SK-N-SH treated with all-trans-retinoic acid at 6 μM for 48 hours (cell line): ENCODE measurements around the gene MRGPRX3.

ENCODE experiments used
- ATAC-seq: fragments of 200-7000 bp; cut with Tn5 transposase; 3 replicates; pipeline ENCODE4 v1.9.1; 2020; ENCODE audit warnings: mild to moderate bottlenecking, moderate library complexity
- ARNTL ChIP-seq: fragments of 450-650 bp; formaldehyde crosslinking; IDR thresholded peaks from 2 replicates; pipeline ENCODE4 v1.5.0; 2020; ENCODE audit warnings: low read depth, mild to moderate bottlenecking, moderate library complexity, borderline replicate concordance
- BACH2 ChIP-seq: fragments of 250-450 bp; sonication (Bioruptor Pico); IDR thresholded peaks from 2 replicates; pipeline ENCODE4 v1.9.0; 2021; ENCODE audit warnings: mild to moderate bottlenecking, borderline replicate concordance
- CSDC2 ChIP-seq: fragments of 250-450 bp; sonication (Bioruptor Pico); IDR thresholded peaks from 2 replicates; pipeline ENCODE4 v1.5.0; 2020; ENCODE audit warnings: mild to moderate bottlenecking, moderate library complexity
- ESRRG ChIP-seq: fragments of 250-450 bp; sonication (Bioruptor Pico); IDR thresholded peaks from 2 replicates; pipeline ENCODE4 v1.6.1; 2021; ENCODE audit warnings: mild to moderate bottlenecking
- GLIS3 ChIP-seq: fragments of 250-450 bp; sonication (Bioruptor Pico); IDR thresholded peaks from 2 replicates; pipeline ENCODE4 v1.5.0; 2020; ENCODE audit warnings: mild to moderate bottlenecking, moderate library complexity
- ISL1 ChIP-seq: fragments of 250-450 bp; sonication (Bioruptor Pico); IDR thresholded peaks from 2 replicates; pipeline ENCODE4 v2.1.2; 2022; ENCODE audit warnings: mild to moderate bottlenecking, moderate library complexity
- OSR1 ChIP-seq: fragments of 250-450 bp; sonication (Bioruptor Pico); IDR thresholded peaks from 2 replicates; pipeline ENCODE4 v1.8.0; 2022; ENCODE audit warnings: moderate library complexity, mild to moderate bottlenecking, inconsistent platforms
- PPARA ChIP-seq: fragments of 250-450 bp; sonication (Bioruptor Pico); IDR thresholded peaks from 2 replicates; pipeline ENCODE4 v1.5.0; 2020; ENCODE audit warnings: mild to moderate bottlenecking, borderline replicate concordance
- RARB ChIP-seq: fragments of 250-450 bp; sonication (Bioruptor Pico); IDR thresholded peaks from 2 replicates; pipeline ENCODE4 v1.8.0; 2021; ENCODE audit warnings: mild to moderate bottlenecking, moderate library complexity
- SNAI2 ChIP-seq: fragments of 250-450 bp; sonication (Bioruptor Pico); IDR thresholded peaks from 2 replicates; pipeline ENCODE4 v1.5.0; 2020; ENCODE audit warnings: mild to moderate bottlenecking, moderate library complexity
- TCF4 ChIP-seq: fragments of 250-450 bp; sonication (Bioruptor Pico); IDR thresholded peaks from 2 replicates; pipeline ENCODE4 v1.8.0; 2021; ENCODE audit warnings: mild to moderate bottlenecking, moderate library complexity, borderline replicate concordance
- TOX ChIP-seq: fragments of 250-450 bp; sonication (Bioruptor Pico); IDR thresholded peaks from 2 replicates; pipeline ENCODE4 v1.8.0; 2021; ENCODE audit warnings: mild to moderate bottlenecking, moderate library complexity, borderline replicate concordance
- ZC3H10 ChIP-seq: fragments of 250-450 bp; sonication (Bioruptor Pico); IDR thresholded peaks from 2 replicates; pipeline ENCODE4 v1.5.1; 2021; ENCODE audit warnings: mild to moderate bottlenecking, moderate library complexity
- ZFP3 ChIP-seq: fragments of 250-450 bp; sonication (Bioruptor Pico); IDR thresholded peaks from 2 replicates; pipeline ENCODE4 v1.5.0; 2020; ENCODE audit warnings: mild to moderate bottlenecking, moderate library complexity
- ZFP30 ChIP-seq: fragments of 450-650 bp; formaldehyde crosslinking; IDR thresholded peaks from 2 replicates; pipeline ENCODE4 v1.5.0; 2022; ENCODE audit warnings: mild to moderate bottlenecking, moderate library complexity
- ZNF565 ChIP-seq: fragments of 450-650 bp; formaldehyde crosslinking; conservative IDR thresholded peaks from 2 replicates; pipeline ENCODE4 v1.5.0; 2020; ENCODE audit warnings: low read depth, mild to moderate bottlenecking, moderate library complexity
- ZNF8 ChIP-seq: fragments of 450-650 bp; formaldehyde crosslinking; IDR thresholded peaks from 2 replicates; pipeline ENCODE4 v1.5.0; 2020; ENCODE audit warnings: mild to moderate bottlenecking, moderate library complexity
- TF ChIP-seq, protein P1 (sequence below): fragments of 250-450 bp; sonication (Bioruptor Pico); IDR thresholded peaks from 2 replicates; pipeline ENCODE4 v1.5.1; 2020; ENCODE audit warnings: low read depth, mild to moderate bottlenecking, moderate library complexity
- TF ChIP-seq, protein P2 (sequence below): fragments of 250-450 bp; sonication (Bioruptor Pico); IDR thresholded peaks from 2 replicates; pipeline ENCODE4 v1.5.0; 2020; ENCODE audit warnings: mild to moderate bottlenecking, moderate library complexity
- TF ChIP-seq, protein P3 (sequence below): fragments of 250-450 bp; sonication (Bioruptor Pico); IDR thresholded peaks from 2 replicates; pipeline ENCODE4 v1.8.0; 2021; ENCODE audit warnings: low read depth, mild to moderate bottlenecking, moderate library complexity, borderline replicate concordance
- TF ChIP-seq, protein P4 (sequence below): fragments of 250-450 bp; sonication (Bioruptor Pico); IDR thresholded peaks from 2 replicates; pipeline ENCODE4 v1.5.1; 2021; ENCODE audit warnings: mild to moderate bottlenecking, moderate library complexity

The MRGPRX3 gene

DNA sequence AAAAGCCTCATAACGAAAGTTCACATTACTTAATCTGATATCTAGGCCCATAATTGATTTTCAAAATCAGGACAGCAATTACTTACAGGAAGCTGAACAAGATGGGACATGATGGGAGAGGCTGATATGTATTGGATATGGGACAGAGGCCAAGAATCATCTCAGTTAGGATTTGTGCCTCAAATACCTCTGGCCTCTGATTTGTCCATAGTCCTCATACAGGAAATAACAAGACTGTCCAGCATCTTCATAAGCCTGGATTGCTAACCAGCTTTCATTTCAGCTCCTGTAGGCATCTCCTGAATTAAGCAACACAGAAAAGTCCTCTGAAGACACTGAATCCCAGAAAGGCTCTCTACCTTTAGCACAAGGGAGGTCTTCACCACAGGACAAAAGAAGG is 36.0 kb downstream of the MRGPRX3 start (continued):
- TF ChIP-seq, protein P1, sequence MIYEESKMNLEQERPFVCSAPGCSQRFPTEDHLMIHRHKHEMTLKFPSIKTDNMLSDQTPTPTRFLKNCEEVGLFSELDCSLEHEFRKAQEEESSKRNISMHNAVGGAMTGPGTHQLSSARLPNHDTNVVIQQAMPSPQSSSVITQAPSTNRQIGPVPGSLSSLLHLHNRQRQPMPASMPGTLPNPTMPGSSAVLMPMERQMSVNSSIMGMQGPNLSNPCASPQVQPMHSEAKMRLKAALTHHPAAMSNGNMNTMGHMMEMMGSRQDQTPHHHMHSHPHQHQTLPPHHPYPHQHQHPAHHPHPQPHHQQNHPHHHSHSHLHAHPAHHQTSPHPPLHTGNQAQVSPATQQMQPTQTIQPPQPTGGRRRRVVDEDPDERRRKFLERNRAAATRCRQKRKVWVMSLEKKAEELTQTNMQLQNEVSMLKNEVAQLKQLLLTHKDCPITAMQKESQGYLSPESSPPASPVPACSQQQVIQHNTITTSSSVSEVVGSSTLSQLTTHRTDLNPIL (CRISPR knock-in tag) = no peak
- TF ChIP-seq ESRRG (CRISPR knock-in tag) = no peak

DNA sequence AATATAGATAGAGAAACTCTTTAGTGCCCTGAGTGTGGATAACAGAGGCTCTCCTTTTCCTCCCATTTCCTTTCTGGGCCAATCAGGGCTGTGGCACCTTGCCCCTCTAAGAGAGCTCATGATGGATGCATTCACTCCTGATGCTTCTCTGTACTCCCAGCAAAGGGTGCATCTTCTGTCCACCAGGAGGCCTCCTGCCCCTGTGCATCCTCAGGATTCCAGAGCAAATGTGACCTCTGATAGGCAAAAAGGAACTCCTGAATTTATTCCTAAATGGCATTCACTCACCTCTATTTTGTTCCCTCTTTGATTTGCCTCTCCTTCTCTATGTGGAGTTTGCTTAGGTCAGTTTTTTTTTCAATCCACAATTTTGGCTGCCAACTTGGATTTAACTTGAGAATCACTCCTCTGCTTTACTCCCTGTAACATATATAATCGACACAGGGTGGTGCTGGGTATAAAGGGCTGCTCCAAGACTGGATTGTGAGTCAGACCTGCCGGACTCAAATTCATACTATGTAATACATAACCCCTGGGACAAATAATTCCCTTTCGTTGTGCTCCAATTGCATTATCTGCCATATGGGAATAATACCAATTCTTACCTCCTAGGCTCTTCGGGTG is 39.1 kb downstream of the MRGPRX3 start:
- ATAC-seq = peak; percentile 98
- TF ChIP-seq TOX (CRISPR knock-in tag) (no peak), ZFP30 (CRISPR knock-in tag) (no peak), CSDC2 (CRISPR knock-in tag) (no peak), ZFP3 (CRISPR knock-in tag) (no peak), OSR1 (CRISPR knock-in tag) (no peak), TCF4 (no peak), SNAI2 (CRISPR knock-in tag) (no peak), ZNF565 (no peak), RARB (CRISPR knock-in tag) (no peak), GLIS3 (CRISPR knock-in tag) (no peak), PPARA (CRISPR knock-in tag) (no peak)
- TF ChIP-seq, protein P2, sequence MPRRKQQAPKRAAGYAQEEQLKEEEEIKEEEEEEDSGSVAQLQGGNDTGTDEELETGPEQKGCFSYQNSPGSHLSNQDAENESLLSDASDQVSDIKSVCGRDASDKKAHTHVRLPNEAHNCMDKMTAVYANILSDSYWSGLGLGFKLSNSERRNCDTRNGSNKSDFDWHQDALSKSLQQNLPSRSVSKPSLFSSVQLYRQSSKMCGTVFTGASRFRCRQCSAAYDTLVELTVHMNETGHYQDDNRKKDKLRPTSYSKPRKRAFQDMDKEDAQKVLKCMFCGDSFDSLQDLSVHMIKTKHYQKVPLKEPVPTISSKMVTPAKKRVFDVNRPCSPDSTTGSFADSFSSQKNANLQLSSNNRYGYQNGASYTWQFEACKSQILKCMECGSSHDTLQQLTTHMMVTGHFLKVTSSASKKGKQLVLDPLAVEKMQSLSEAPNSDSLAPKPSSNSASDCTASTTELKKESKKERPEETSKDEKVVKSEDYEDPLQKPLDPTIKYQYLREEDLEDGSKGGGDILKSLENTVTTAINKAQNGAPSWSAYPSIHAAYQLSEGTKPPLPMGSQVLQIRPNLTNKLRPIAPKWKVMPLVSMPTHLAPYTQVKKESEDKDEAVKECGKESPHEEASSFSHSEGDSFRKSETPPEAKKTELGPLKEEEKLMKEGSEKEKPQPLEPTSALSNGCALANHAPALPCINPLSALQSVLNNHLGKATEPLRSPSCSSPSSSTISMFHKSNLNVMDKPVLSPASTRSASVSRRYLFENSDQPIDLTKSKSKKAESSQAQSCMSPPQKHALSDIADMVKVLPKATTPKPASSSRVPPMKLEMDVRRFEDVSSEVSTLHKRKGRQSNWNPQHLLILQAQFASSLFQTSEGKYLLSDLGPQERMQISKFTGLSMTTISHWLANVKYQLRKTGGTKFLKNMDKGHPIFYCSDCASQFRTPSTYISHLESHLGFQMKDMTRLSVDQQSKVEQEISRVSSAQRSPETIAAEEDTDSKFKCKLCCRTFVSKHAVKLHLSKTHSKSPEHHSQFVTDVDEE (CRISPR knock-in tag) = no peak

DNA sequence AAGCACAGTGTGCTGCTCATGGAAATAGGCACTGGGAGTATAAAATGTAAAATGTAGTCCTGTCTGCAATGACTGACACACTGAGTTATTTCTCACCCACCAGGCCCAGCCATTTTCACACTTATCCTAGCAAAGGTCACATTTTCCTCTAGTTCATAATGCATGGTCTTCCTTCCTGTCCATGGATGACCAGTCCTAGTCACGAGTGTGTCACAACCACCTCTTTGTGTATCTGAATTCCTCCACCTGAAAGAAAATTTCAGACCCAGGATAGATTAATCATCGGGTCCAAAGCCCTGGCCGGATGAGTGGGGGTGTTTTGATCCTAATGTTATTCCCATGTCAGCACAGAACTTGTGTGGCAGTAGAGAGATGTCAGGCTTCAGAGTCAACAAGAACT is 40.3 kb downstream of the MRGPRX3 start, which contains the start of gene MRGPRX4:
MRGPRX4 (plus strand) TSS at position 172 of the 400 bp plus-strand sequence. CDS start 420 bp downstream, outside the sequence.
- no peak for ATAC-seq

DNA sequence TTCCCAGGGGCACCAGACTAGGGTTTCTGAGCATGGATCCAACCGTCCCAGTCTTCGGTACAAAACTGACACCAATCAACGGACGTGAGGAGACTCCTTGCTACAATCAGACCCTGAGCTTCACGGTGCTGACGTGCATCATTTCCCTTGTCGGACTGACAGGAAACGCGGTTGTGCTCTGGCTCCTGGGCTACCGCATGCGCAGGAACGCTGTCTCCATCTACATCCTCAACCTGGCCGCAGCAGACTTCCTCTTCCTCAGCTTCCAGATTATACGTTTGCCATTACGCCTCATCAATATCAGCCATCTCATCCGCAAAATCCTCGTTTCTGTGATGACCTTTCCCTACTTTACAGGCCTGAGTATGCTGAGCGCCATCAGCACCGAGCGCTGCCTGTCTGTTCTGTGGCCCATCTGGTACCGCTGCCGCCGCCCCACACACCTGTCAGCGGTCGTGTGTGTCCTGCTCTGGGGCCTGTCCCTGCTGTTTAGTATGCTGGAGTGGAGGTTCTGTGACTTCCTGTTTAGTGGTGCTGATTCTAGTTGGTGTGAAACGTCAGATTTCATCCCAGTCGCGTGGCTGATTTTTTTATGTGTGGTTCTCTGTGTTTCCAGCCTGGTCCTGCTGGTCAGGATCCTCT is 41.0 kb downstream of the MRGPRX3 start:
- ATAC-seq = no peak
- no peak for TF ChIP-seq CSDC2 (CRISPR knock-in tag)
- TF ChIP-seq, protein P3, sequence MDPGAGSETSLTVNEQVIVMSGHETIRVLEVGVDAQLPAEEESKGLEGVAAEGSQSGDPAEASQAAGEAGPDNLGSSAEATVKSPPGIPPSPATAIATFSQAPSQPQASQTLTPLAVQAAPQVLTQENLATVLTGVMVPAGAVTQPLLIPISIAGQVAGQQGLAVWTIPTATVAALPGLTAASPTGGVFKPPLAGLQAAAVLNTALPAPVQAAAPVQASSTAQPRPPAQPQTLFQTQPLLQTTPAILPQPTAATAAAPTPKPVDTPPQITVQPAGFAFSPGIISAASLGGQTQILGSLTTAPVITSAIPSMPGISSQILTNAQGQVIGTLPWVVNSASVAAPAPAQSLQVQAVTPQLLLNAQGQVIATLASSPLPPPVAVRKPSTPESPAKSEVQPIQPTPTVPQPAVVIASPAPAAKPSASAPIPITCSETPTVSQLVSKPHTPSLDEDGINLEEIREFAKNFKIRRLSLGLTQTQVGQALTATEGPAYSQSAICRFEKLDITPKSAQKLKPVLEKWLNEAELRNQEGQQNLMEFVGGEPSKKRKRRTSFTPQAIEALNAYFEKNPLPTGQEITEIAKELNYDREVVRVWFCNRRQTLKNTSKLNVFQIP (CRISPR knock-in tag) = no peak
- TF ChIP-seq, protein P2 (CRISPR knock-in tag) = no peak
- no peak for TF ChIP-seq ISL1 (CRISPR knock-in tag)
- TF ChIP-seq RARB (CRISPR knock-in tag) = no peak
- TF ChIP-seq BACH2 (CRISPR knock-in tag) = no peak
- TF ChIP-seq OSR1 (CRISPR knock-in tag) = no peak
- TF ChIP-seq PPARA (CRISPR knock-in tag) = no peak
- TF ChIP-seq, protein P4, sequence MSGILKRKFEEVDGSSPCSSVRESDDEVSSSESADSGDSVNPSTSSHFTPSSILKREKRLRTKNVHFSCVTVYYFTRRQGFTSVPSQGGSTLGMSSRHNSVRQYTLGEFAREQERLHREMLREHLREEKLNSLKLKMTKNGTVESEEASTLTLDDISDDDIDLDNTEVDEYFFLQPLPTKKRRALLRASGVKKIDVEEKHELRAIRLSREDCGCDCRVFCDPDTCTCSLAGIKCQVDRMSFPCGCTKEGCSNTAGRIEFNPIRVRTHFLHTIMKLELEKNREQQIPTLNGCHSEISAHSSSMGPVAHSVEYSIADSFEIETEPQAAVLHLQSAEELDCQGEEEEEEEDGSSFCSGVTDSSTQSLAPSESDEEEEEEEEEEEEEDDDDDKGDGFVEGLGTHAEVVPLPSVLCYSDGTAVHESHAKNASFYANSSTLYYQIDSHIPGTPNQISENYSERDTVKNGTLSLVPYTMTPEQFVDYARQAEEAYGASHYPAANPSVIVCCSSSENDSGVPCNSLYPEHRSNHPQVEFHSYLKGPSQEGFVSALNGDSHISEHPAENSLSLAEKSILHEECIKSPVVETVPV = no peak
- no peak for TF ChIP-seq ARNTL
- TF ChIP-seq ESRRG (CRISPR knock-in tag) = no peak
- TF ChIP-seq TOX (CRISPR knock-in tag) = no peak

More for the DNA sequence above, 40.3 kb downstream of the MRGPRX3 start, which contains the start of gene MRGPRX4:
- TF ChIP-seq ZNF8 (CRISPR knock-in tag) = no peak
- TF ChIP-seq, protein P3 (CRISPR knock-in tag) = no peak
- TF ChIP-seq, protein P1 (CRISPR knock-in tag) = no peak
- no peak for TF ChIP-seq ZC3H10 (CRISPR knock-in tag)
